SU-DHL-6 (cell line): Measurements from ENCODE around the gene WDR88.

Source experiments
- H2AFZ ChIP-seq: fragments of 200-600 bp; sonication (generic); 2 replicates; pipeline ENCODE4 v1.6.1; 2014; ENCODE audit warnings: low read depth, mild to moderate bottlenecking, moderate library complexity, mixed read lengths, antibody characterized with exemption, low read length; ENCODE audit not compliant: severe bottlenecking
- H3F3A ChIP-seq: fragments of 200-600 bp; shearing (Covaris generic); 2 replicates; pipeline ENCODE4 v1.6.0; 2016; ENCODE audit warnings: antibody characterized with exemption, mild to moderate bottlenecking; ENCODE audit not compliant: insufficient read depth
- H3K27ac ChIP-seq: fragments of 200-600 bp; sonication (generic); 2 replicates; pipeline ENCODE4 v1.5.1; 2016; ENCODE audit warnings: low read depth, mild to moderate bottlenecking, low read length, moderate library complexity, mixed read lengths
- H3K27me3 ChIP-seq: fragments of 200-600 bp; sonication (generic), shearing (Covaris generic); 2 replicates; pipeline ENCODE4 v1.6.0; 2014; ENCODE audit warnings: mild to moderate bottlenecking, low read length
- H3K36me3 ChIP-seq: fragments of 200-600 bp; sonication (generic); 2 replicates; pipeline ENCODE4 v1.6.1; 2014; ENCODE audit warnings: mild to moderate bottlenecking, low read length, mixed read lengths
- H3K4me2 ChIP-seq: fragments of 300-600, 200-600 bp; shearing (Covaris generic), sonication (generic); 2 replicates; pipeline ENCODE4 v1.6.0; 2014; ENCODE audit warnings: low read length, low read depth, mild to moderate bottlenecking; ENCODE audit not compliant: poor library complexity, severe bottlenecking
- H3K4me3 ChIP-seq: fragments of 200-600 bp; sonication (generic); 2 replicates; pipeline ENCODE4 v1.5.1; 2014; ENCODE audit warnings: antibody characterized with exemption, low read length, mild to moderate bottlenecking, mixed read lengths; ENCODE audit not compliant: insufficient read depth, poor library complexity, severe bottlenecking
- H3K79me2 ChIP-seq: fragments of 200-600 bp; sonication (generic); 2 replicates; pipeline ENCODE4 v1.6.1; 2014; ENCODE audit warnings: mild to moderate bottlenecking, low read length, moderate library complexity; ENCODE audit not compliant: insufficient read depth
- H3K9ac ChIP-seq: fragments of 200-600 bp; sonication (generic); 2 replicates; pipeline ENCODE4 v1.7.0; 2014; ENCODE audit warnings: mild to moderate bottlenecking, low read length
- H3K9me2 ChIP-seq: fragments of 200-600 bp; sonication (generic); replicated peaks from 2 replicates; pipeline ENCODE4 v1.6.1; 2014; ENCODE audit warnings: low read length; ENCODE audit not compliant: insufficient read depth
- H3K9me3 ChIP-seq: fragments of 200-600 bp; sonication (generic); 2 replicates; pipeline ENCODE4 v1.6.1; 2014; ENCODE audit warnings: low read length, mixed read lengths; ENCODE audit not compliant: insufficient read depth
- H4K20me1 ChIP-seq: fragments of 200-600 bp; sonication (generic); 2 replicates; pipeline ENCODE4 v1.6.1; 2014; ENCODE audit warnings: low read depth, mild to moderate bottlenecking, antibody characterized with exemption, low read length, moderate library complexity, mixed read lengths
- CTCF ChIP-seq: fragments of 200-600 bp; sonication (generic); IDR thresholded peaks from one replicate; pipeline ENCODE4 v1.5.1; 2017; ENCODE audit warnings: antibody characterized with exemption, mild to moderate bottlenecking, low read length, moderate library complexity; ENCODE audit not compliant: insufficient read depth, poor library complexity, severe bottlenecking
- EZH2phosphoT487 ChIP-seq: fragments of 200-600 bp; sonication (generic), shearing (Covaris generic); conservative IDR thresholded peaks from 2 replicates; pipeline ENCODE4 v1.6.1; 2018; ENCODE audit warnings: mild to moderate bottlenecking, antibody characterized with exemption, low read length, moderate library complexity, mixed read lengths

WDR88 gene

GRCh38 chr19:33089010-33089409, 42.9 kb upstream of the WDR88 start:
- Histone ChIP-seq H4K20me1 (no peaks in the 10 kb centered on the region), H3K27me3 (no peaks in the 10 kb centered on the region), H3K9ac (no peak overlapping the region), H3K9me2 (no peaks in the 10 kb centered on the region), H3K4me2 (no peak overlapping the region), H3K36me3 (peaks cover 8% of the 10 kb centered on the region; the same call in 1 of the 2 replicates), H3K27ac (no peak overlapping the region), H2AFZ (no peak overlapping the region), H3K4me3 (no peak overlapping the region), H3K9me3 (no peaks in the 10 kb centered on the region), H3F3A (no peaks in the 10 kb centered on the region), H3K79me2 (no peaks in the 10 kb centered on the region)
- TF ChIP-seq EZH2phosphoT487 = no peak
- no peak for TF ChIP-seq CTCF

- Histone ChIP-seq H3F3A (no peaks in the 10 kb centered on the region), H4K20me1 (no peaks in the 10 kb centered on the region), H3K9me2 (no peaks in the 10 kb centered on the region), H3K27me3 (no peaks in the 10 kb centered on the region), H3K36me3 (peaks cover 10% of the 10 kb centered on the region; the same call in 1 of the 2 replicates), H3K9ac (no peak overlapping the region), H3K4me2 (no peak overlapping the region), H3K79me2 (no peaks in the 10 kb centered on the region), H3K27ac (no peak overlapping the region), H2AFZ (no peak overlapping the region), H3K4me3 (no peak overlapping the region), H3K9me3 (no peaks in the 10 kb centered on the region)
- TF ChIP-seq CTCF = no peak
- no peak for TF ChIP-seq EZH2phosphoT487
Observed at GRCh38 chr19:33090179-33090578, 41.7 kb upstream of the WDR88 start.

GRCh38 chr19:33093420-33094210, 38.3 kb upstream of the WDR88 start:
- Histone ChIP-seq H3K9me3 (no peaks in the 10 kb centered on the region), H3K79me2 (no peaks in the 10 kb centered on the region), H4K20me1 (no peaks in the 10 kb centered on the region), H3K4me3 (no peak overlapping the region), H3K27me3 (no peaks in the 10 kb centered on the region), H3K9ac (no peak overlapping the region), H3K27ac (no peak overlapping the region), H3K4me2 (no peak overlapping the region), H2AFZ (no peak overlapping the region), H3K9me2 (no peaks in the 10 kb centered on the region), H3F3A (no peaks in the 10 kb centered on the region), H3K36me3 (peaks cover 15% of the 10 kb centered on the region; the same call in 1 of the 2 replicates)
- TF ChIP-seq EZH2phosphoT487 (no peak), CTCF (no peak)
